Inflammatory macrophage (primary cell): ENCODE results near the gene XPR1.

Experiments
- DNase-seq, 2 donors: peaks; one replicate each; pipeline ENCODE4 v3.0.0-alpha.2; 2020 to 2022

The XPR1 gene

GRCh38 chr1:180919183-180919700 is 287.4 kb downstream of the XPR1 start:
- DNase-seq = no peak

- no peak for DNase-seq
These were observed 288.4 kb downstream of the XPR1 start for GRCh38 chr1:180920193-180920592.

DNA sequence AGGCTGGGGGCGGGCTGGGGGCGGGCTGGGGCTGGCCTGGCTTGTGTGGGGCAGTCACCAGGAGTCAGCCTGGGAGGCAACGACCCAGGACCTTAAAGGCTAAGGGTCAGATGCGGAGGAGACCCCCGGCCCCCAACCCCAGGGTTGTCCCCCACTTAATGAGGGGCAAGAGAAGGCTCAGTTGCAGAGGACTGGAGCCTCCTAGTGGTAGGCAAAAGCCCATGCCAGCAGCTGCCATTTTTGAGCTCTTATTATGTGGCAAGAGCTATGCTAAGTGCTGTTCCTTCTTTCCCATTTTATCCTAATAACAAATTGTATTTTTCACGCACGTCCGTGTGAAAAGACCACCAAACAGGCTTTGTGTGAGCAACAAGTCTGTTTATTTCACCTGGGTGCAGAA is 288.9 kb downstream of the XPR1 start:
- no peak for DNase-seq

DNA sequence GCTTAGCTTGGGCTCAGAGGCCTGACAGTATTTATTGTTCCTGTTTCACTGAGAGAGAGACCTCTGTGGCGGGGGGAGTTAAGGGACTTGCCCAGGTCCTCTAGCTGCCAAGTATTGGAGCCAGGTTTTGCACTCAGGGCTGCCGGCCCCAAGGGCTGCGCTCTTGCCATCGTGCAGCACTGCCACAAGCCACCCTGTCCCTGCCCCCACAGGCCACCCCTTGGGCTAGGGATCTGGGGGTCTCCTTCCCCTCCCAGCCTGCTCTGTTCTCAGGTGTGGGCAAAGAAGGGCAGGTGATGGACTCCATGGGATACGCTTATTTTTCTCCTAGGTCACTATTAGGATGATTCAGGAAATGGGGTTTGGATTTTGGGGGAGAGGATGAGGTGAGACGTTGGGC is 289.6 kb downstream of the XPR1 start:
- no peak for DNase-seq

GRCh38 chr1:180921891-180922630 is 290.2 kb downstream of the XPR1 start:
- no peak for DNase-seq

- no peak for DNase-seq
These were observed 290.8 kb downstream of the XPR1 start for GRCh38 chr1:180922631-180923015.

DNA sequence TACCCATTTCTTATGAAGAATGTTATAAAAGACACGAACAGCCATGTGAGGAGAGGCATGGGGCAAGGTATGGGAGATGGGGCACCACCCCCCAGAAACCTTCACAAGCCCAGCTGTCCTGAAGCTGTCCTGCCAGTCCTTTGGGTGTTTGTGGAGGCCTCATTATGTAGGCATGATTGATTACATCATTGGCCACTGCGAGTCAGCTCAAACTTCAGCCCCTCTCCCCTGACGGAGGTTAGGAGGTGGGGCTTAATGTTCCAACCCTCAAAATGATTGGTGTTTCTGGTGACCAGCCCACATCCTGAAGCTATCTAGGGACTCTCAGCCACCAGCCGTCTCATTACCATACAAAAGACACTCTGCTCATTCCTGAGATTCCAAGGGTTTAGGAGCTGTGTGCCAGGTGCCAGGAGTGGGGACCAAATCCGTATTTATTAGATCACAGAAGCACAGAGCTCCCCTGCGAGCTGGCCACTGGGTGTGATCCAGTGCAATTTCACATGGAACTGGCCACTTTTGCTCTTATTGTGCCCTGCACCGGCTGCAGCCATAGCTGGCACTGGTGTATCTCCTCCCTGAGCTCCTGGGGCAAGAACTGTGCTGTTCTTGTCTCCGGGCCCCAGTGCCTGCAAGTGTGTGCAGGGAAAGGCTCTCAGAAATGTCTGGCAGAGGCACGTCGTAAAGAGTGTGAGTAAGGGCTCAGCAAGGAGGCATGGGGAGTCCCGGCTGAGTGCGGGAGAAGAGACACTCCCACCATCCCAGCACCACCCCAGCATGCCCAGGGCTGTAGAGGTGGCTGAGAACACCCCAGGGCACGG is 291.4 kb downstream of the XPR1 start:
- no peak for DNase-seq

DNA sequence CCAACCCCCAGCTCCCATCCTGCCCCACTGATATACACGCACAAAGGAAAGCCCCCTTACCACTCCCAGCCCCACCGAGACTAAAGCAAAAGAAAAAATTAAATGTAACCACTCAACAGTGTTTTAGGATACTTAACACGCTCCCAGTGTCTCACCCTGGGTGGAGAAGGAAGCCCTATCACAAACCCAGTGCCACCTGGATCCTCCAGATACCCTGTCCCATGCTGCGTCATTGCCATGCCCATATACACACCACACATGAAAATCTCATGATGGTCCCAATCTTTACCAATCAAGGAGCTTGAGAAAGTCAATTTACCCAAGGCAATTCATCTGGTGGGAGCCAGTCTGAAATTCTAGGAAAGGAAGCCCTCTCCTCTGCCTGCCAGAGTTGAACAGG is 292.1 kb downstream of the XPR1 start:
- DNase-seq = no peak

DNA sequence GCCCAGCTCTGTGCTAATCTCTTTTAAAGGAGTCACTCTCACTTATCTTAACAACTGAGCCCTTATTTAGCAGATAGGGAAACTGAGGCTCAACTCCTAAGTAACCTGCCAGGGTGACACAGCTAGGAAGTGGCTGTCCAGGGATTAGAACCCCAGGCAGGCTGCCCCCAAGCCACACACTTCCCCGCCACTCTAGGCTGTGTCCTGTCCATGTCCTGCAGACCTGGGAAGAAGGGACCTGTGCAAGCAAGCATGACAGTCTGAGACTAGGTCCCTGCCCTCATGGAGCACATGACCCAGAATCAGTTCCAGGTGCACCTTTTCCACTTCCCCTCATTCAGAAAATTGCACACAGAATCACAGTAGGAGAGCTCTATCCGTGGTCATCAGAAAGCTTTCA is 293.1 kb downstream of the XPR1 start:
- DNase-seq = no peak

DNA sequence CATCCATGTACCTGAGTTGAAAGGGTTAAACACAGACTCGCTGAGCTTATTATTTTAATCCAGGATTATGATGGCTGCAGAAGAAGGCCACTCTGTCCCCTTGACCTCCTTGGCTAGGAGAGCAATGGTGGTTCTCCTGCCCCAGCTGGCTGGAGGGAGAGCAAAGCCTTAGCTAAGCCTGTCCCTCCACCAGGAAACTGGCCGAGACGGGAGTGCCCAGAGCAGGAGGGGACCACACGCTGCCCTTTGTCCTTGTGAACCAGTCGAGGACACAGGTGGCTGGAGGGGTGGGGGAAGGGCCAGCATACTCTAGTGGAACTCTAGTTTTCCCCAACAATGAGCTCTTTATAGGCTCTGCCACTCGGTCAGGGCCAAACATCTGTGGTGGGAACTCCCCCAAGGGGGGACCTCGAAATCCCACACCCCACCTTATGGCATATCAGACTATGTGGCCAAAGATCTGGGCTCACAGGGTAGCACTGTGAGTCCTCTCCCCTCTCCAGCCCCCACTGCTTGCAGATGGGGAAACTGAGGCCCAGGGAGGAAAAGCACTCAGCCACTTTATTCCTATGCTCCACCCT is 293.7 kb downstream of the XPR1 start:
- no peak for DNase-seq

DNA sequence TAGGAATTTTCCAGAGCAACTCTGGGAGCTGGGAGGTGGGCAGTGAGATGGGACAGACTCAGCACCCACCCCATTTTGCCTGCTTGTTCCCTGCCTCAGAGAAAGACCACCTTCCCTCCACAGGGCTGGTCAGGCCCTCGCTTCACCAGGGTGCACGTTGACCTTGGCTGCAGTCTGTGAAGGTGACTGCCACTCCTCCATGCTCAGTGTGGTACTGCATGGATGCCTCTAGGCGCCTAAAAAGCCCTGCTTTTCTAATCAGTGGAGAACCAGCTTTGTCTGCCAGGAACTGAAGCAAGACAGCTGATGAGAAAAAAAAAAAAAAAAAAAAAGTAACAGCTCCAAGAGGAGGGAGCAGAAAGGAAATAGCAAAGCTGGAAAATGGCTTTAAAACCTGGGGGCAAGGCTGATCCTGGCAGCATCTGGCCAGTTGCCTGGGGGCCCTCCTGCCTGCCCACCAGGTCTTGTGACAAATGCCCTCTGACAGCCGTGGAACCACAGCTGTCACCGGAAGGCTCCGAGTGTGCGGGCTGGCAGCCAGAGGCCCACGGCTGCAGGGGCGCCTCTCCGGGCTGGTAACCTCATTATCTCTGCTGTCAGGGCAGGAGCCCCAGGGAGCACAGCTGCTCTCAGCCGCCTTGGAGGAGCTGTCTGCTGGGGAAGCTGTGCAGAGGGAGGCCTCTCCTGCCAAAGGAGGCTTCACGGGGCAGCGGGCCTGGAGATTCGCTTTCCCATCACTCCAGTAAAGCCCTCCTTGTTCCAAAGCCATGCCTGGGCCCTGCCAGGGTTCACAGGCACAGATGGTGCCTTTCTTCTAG is 294.6 kb downstream of the XPR1 start:
- DNase-seq = no peak

DNA sequence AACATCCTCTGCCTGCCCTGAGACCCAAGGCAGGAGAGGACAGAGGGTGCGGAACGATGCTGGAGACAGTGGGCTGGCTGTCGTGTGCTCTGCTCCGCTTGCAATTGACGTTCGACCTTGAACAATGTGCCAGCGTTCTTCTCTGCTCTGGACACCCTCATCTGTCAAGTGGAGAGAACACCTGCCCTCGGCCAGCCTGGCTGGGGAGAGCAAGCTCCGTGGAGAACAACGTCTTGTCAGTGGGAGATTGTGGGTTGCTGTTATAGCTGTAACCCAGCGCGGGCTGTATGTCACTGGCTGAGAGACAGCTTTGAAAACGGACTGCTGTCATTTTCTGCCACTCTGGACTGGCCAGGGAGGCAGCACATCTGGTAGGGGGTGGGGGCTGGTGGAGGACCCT is 295.5 kb downstream of the XPR1 start:
- DNase-seq = no peak

- DNase-seq = no peak
These were observed 296.0 kb downstream of the XPR1 start for GRCh38 chr1:180927841-180928240.

DNA sequence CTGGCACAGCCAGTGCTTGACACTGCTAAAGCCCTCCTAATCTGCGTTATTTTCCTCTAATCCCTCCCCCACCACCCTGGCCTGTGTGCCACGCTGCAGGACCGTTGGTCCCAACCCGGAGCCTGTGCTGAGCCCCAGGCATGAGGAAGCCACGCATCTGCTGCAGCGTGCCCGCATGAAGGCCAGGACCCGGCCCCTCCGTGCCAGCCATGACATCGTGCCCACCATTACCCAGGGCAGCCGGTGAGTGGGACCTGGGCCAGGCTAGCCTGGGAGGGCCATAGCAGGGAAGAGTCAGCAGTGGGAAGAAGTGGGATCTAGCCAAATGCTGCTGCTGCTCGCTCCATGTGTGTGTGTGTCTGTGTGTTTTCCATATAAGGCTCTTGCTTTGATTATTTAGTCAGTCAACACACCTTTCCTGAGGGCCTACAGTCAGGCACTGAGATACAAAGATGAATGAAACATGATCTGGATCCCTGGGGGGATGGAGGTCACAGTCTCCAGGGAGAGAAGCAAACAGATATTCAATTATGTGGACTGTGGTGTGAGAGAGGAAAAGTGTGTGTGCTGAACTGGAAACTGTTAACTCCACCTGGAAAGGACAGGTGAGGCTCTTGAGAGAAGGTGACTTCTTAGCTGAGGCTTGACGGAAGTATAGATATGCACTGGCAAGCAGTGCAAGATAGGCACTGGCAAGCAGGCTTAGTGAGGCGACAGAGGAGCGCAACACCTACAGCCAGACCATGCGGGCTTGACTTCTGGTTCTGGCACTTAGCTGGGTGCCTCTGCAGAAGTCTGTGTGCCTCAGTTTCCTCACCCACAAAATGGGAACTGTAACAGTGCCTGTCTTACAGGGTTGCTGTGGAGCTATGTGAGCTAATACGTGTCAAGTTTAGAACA is 296.8 kb downstream of the XPR1 start:
- DNase-seq = no peak

DNA sequence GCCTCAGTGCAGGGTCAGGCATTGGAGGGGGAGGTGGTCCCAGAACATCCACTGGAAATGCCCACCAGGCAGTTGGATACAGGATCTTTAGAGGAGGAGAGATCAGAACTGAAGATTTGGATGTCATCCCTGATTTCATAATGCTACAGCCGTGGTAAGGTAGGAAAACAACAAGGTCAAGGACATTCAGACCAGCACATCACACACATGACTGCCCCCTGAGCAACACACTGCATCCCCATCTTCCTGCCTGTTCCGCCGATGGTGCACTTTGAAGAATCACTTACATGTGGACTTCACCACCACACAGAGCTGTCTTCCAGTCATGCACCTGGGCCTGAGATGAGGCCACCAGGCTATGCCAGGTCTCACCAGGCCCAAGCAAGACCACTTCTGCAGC is 297.6 kb downstream of the XPR1 start:
- DNase-seq = no peak

DNA sequence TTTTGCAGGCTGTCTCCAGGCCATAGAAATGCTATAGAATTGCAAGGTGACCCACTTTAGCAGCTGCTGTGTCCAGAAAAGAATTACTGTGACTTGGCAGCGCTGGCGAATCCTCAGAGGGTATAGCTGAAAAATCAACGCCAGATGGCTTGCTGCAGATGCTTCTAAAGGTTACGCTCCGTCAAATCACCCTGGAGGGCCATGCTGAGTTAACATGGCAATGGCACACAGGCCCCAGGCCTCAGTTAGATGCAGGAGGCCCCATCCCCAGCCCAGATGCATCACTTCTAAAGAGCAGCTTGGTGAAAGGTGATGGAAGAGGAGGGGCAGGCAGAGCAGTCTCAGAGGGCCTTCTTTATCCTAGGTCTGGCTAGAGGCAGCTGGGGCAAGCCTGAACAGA is 298.9 kb downstream of the XPR1 start:
- no peak for DNase-seq

- no peak for DNase-seq
These were observed 299.7 kb downstream of the XPR1 start for GRCh38 chr1:180931529-180931928.

- no peak for DNase-seq
These were observed 300.6 kb downstream of the XPR1 start for GRCh38 chr1:180932378-180932777.

DNA sequence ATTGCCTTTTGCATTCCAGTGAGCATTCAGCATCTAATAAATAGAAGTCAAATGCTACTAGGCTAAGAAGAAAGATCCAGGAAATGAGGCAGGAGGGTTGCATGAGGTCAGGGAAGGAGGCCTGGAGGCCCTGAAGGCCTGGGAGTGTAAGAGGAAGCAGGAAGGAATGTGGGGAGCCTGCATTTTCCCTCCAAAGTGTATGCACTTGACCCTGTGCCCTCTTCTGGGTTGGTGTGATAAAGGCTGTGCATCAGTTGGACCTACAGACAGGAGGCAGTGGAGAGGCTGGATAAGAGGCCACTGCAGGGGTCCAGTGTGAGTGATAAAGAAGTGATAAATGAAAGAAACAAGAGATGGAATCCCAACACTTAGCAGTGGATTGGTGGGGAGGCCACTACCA is 301.3 kb downstream of the XPR1 start:
- no peak for DNase-seq

DNA sequence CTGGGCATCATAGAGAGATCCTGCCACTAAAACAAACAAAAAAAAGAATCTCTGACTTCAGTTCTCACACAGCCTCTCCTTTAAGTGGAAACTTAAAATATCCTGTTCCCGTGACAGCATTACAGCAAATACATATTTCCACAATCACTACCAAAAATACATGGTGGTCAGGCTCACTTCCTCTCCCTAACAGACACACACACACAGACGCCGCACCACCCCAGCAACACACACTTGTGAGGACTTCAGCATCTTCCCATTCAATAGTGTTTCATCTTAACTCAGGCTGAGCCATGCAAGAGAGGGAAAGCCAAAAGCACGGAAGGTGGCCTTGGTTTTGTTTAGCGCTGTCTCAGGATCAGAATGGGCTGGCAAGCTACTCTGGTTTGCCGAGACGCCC is 302.7 kb downstream of the XPR1 start:
- peak; percentile 58 to 81 for DNase-seq

- DNase-seq = no peak
These were observed 303.7 kb downstream of the XPR1 start for GRCh38 chr1:180935326-180936109.
